GM19023 (cell line): Measurements from ENCODE around the gene CADPS.

Experiments used
- ATAC-seq: cut with Tn5 transposase; IDR thresholded peaks from one replicate; pipeline ENCODE4 v1.9.1; 2021; ENCODE audit warnings: mild to moderate bottlenecking, moderate library complexity; ENCODE audit not compliant: unreplicated experiment

Gene CADPS

GRCh38 chr3:62757045-62757444, 118.2 kb downstream of the CADPS start:
- ATAC-seq: no peak

DNA sequence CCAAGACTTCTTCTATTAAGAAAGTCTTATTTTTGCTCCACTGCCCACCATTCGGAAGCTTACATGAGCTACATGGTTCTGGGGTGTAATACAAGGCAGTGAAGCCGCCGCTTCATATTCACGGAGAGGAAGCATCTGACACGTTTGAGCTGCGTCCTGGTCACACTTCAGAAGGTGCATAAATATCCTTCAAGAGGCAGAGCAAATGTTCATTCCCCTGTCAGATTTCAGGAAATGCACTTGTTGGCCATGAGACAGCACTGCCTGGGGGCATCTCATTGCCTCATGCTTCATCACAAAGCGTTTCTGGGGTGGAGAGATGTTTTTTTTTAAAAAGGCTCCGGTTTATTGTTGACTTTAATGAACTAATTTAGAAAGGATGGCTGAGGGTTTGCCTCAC, 119.9 kb downstream of the CADPS start:
- ATAC-seq: no peak

DNA sequence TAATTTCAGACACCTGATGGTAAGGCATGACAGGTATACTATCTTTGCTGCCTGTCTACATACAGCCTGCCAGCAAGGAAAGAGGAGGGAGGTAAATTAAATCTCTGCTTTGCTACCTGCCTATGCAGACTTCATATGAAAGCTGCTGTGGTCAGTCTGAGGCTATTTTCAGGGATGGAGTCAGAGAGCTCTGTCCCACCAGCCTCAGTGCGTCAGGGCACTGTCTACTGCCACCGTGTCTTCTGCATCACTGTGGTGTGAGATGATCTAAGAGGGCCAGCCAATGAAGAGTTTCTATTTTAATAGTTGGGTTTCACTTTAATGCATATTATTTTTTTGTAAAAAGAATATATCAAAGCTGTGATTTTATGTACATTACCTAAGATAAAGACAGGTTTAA, 125.6 kb downstream of the CADPS start:
- no peak for ATAC-seq

GRCh38 chr3:62749130-62749529, 126.1 kb downstream of the CADPS start:
- no peak for ATAC-seq

GRCh38 chr3:62737449-62737848, 137.8 kb downstream of the CADPS start:
- no peak for ATAC-seq

GRCh38 chr3:62735510-62735909, 139.7 kb downstream of the CADPS start:
- no peak for ATAC-seq

DNA sequence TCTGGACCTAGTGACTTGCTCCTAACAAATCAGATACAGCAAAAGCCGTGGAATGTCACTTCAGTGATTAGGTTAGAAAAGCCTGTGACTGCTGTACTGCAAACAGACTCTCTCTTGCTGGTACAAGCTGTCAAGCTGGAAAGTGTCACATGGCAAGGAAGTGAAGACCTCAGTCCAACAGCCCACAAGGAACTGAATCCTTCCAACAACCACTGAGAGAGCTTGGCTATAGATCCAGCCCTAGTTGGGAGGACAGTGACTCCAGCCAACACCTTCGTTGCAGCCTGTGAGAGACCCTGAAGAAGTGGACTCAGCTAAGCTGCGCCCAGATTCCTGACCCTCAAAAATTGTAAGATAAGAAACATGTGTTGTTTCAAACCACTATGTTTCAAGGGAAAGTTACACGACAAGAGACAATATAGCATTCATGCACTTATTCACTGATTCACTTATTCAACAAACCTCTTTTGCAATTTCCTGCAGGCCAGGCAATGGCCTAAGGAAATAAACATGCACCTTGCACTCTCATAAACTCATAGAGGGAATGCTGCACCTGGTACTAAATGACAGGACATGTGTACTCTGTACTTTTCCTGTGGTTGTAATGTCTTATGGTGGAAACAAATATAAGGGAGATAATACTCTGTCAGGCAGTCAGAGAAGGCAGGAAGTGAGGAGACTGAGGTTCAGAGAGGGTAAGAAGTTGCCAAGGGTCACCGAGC, 142.9 kb downstream of the CADPS start:
- ATAC-seq: no peak

DNA sequence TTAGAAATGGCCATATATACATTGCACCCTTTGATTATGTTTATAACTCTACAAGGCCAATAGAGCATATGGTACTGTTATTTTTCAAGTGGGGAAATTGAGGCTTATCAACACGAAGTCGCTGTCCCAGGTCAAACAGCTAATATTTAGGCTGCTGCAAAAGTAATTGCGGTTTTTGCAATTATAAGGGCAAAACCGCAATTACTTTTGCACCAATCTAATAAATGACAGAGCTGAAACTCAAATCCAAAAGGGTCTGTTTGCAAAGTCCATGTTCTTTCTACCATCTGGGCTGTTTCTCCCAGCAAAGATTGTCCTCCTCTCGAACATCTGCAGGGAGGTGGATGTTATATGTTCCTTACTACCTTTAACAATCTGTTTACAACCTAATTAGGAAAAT, 147.2 kb downstream of the CADPS start:
- ATAC-seq: no peak

GRCh38 chr3:62727536-62727935, 147.7 kb downstream of the CADPS start:
- no peak for ATAC-seq

DNA sequence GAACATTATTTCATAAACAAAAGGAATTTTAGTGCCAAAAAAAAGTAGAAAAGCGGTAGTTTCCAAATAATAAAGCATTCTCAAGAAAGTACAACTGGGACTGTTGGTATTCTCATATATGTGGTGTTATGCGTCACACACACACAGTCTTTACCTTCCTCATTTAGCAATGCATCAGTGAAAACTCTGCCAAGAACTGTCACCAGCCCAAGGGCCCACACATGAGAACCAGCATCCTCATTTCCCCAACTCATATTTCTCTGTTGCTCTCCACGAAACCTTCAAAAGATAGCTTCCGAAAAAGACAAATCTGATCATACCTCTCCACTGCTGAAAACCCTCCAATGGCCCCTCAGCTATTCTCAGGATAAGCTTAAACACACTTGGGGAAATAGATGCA, 150.7 kb downstream of the CADPS start:
- no peak for ATAC-seq

DNA sequence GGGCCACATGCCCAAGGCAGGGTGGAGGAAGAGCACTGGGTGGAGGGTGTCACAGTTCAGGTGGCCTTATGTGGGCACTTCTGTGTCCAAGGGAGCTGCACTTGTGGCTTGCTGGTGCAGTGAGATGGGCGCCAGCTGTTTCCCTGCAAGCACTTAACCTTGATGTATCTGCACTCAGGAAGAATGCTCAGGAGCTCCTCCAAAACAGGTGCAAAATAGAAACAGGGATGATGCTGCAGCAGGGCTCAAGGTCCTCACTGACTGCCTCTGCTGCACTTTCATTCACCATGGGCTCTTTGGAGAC, 151.3 kb downstream of the CADPS start:
- peak; percentile 54 for ATAC-seq

- ATAC-seq: peak; percentile 52
These were observed 151.9 kb downstream of the CADPS start for GRCh38 chr3:62723166-62723913.

GRCh38 chr3:62722344-62722743, 152.9 kb downstream of the CADPS start:
- ATAC-seq: no peak

- ATAC-seq: no peak
These were observed 156.5 kb downstream of the CADPS start for GRCh38 chr3:62718515-62719320.

DNA sequence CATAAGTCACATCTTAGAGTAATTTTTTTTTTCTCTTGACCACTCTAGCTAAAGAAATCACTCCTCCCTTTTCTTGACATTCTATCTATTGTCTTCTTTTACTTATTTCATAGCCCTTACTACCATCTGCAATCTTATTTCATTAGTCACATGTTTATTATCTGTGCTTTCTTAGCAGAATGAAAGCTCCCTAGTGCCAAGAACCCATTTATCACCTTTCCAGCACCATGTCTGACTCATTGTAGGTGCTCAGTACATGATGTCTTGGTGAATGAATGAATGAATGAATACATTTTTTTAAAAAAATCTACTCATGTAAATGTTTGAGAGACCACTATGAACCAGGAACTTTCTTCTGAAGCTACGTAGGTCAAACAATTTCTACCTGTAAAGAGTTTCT, 157.2 kb downstream of the CADPS start:
- ATAC-seq: no peak

DNA sequence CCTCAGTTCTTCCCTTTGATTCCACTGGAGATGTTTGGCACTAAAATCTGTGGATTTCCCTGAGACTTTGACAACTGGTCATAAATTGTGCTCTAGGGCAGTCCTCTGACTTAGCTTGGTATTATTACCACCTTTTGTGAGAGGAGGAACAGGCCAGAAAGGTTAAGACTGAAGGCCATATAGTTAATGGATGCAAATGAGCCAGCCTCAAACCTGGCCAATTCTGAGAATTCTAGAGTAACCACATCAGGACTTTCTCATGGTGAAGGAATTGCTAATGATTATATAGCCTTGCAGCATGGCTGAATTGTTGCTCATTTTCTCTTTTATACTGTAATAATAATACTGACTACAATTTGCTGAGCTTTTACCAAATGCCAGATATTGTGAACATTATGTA, 162.5 kb downstream of the CADPS start:
- ATAC-seq: no peak

GRCh38 chr3:62710751-62711150, 164.5 kb downstream of the CADPS start:
- no peak for ATAC-seq

DNA sequence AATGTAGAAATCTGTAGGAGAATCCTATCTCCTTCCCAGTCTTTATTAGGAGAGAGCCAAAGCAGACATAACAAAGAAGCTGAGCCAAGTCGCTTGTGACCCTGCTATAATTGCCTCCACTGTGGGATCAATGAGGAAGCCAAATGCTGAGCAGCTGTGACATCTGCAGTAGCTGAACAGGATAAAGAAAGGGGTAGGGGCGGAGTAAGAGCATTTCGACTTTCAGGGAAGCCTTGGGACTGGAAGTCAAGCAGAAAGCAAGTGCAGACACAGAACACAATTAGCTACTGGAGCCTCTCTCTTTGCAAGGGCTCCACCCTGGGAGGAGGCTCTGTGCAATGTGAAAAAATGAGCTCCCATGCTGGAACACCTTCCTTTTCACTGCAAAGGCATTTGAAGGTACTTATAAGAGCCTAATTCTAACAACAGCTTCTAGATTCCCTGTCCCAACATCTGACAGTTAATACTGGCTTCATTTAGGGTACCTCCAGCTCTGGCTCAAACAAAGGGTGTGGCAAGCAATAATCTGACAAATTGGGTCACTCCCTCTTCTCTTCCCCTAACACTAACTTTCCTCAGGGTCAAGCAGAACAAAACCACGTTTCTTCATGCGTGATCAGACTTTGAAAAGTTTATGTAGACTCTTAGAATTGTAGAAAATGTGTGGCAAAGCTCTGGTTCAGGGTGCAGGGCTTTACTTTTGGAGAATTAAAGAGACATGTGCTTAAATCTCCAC, 166.4 kb downstream of the CADPS start:
- ATAC-seq: no peak

DNA sequence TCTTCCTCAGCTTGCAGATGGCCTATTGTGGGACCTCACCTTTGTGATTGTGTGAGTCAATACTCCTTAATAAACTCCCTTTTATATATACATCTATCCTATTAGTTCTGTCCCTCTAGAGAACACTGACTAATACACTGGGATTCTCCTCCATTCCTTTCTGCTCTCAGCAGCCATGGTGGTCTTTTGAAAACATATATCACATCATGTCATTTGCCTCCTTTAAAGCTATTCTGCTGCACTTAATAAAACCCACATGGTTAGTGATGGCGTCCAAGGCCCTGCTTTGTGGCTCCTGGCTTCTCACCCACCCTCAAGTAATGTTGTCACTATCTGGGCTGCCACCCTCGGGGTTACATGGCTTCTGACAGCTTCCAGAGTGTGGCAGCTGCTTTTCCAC, 169.5 kb downstream of the CADPS start:
- no peak for ATAC-seq

GRCh38 chr3:62703451-62704167, 171.6 kb downstream of the CADPS start:
- no peak for ATAC-seq

DNA sequence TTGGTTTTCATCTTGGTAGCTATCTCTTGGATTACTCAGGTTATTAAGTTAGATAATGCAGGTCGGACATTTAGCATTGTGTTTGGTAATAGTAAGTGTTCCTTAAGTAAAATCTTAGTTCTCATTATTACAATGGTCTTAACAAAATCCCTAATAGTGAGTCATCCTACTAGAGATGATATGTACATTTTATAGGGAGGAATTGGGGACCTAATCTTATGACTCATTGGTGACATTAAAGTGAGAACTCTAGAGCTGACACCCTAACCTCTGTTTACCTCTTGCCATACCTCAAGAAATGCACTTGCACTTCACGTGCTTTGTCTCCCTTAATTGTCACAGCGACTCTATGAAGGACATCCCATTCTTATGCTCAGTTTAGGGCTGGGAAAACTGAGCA, 174.9 kb downstream of the CADPS start:
- ATAC-seq: no peak
